Spleen (tissue), 7 donors: ENCODE results near the gene TMEM106B.

ENCODE experiments used
- POLR2A ChIP-seq, 3 donors: fragments of 450-650 bp; IDR thresholded peaks; one replicate each; pipeline ENCODE4 v1.5.1; 2017; ENCODE audit warnings: antibody characterized with exemption in 3 of 3, mild to moderate bottlenecking in 1 of 3
- POLR2AphosphoS5 ChIP-seq, 3 donors: sonication (generic); formaldehyde crosslinking; IDR thresholded peaks; one replicate each; pipeline ENCODE4 v1.5.1; 2017; ENCODE audit warnings: antibody characterized with exemption in 3 of 3
- TF ChIP-seq, protein P1 (sequence below), 11 experiments: fragments of 200-600 bp in 7 of 11; fragments of 450-650 bp in 4 of 11; sonication (generic) in 4 of 11; IDR thresholded peaks in 8 of 11; conservative IDR thresholded peaks in 3 of 11; 1 replicate in 7 of 11; 2 replicates in 4 of 11; pipeline versions ENCODE4 v1.4.0 to v1.8.0; 2016 to 2021; ENCODE audit warnings: antibody characterized with exemption in 11 of 11, inconsistent platforms in 4 of 11, mild to moderate bottlenecking in 1 of 11
- donor health status: DM: no; HTN: no; CAD: no; lungs with moderate emphysema.
- donor health status: DM: no; HTN: no; CAD: no.
- donor health status: DM: no; HTN: no; CAD: no.

- TF ChIP-seq, protein P1, sequence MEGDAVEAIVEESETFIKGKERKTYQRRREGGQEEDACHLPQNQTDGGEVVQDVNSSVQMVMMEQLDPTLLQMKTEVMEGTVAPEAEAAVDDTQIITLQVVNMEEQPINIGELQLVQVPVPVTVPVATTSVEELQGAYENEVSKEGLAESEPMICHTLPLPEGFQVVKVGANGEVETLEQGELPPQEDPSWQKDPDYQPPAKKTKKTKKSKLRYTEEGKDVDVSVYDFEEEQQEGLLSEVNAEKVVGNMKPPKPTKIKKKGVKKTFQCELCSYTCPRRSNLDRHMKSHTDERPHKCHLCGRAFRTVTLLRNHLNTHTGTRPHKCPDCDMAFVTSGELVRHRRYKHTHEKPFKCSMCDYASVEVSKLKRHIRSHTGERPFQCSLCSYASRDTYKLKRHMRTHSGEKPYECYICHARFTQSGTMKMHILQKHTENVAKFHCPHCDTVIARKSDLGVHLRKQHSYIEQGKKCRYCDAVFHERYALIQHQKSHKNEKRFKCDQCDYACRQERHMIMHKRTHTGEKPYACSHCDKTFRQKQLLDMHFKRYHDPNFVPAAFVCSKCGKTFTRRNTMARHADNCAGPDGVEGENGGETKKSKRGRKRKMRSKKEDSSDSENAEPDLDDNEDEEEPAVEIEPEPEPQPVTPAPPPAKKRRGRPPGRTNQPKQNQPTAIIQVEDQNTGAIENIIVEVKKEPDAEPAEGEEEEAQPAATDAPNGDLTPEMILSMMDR (IDR thresholded peaks at IDR 0.05 in 8 of 11, conservative IDR thresholded peaks at IDR 0.05 in 3 of 11) = no peak
- TF ChIP-seq POLR2AphosphoS5 (IDR thresholded peaks at IDR 0.05) (no peak), POLR2A (IDR thresholded peaks at IDR 0.05) (no peak)
Measured at GRCh38 chr7:12235970-12236369, 24.9 kb downstream of the TMEM106B start.
